ENCODE measurements around the gene CYB561D1. TPM values are rescaled to one million over a fixed set of nuclear protein-coding genes. Genes with fewer than 3 reads are reported as not detected.

CYB561D1 gene
- total RNA-seq, 1 donor: 10.5 TPM

DNA sequence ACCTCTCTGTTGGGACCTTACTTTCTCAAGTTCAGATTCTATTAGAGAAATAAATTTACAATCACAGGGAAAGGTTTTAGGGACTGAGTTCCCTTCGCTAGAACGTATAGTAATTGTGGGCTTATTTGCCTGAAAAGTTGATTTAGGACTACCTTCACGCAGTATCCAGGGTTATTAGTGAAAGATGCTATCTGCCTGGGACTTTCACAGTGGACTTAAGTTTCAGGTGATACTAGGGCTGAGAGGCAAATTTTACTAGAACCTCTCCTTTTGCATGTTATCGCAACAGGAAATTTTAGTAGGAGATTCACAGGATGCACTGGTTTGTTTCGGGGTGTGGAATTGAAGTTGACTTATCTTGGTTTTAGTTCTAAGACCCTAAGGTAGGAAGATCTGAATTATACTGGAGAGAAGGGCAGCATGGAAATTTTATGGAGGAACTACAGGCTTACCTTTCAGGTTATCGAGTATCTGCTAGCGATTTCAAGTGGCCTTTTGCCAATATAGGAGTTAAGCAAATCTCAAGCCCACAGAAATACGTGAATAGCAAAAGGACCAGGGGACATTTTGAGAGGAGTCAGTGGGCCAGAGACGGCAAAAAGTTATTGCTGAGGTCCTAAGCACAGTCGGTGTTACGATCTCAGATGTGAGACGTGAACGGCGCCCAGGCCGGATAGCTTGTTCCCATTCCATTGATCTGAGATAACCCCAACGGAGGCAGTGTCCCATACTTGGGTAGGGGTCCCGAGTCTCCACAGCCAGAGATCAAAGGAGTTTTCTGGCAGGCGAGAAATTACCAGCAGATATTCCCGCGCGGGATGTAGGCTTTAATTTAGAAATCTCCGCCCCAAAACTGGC, 53.8 kb downstream of the CYB561D1 start:
- peaks cover 32% of the 10 kb centered on the region for H4K20me1 ChIP-seq (ENCODE audit: insufficient read depth, low read length)
- no peaks in the 10 kb centered on the region for H3K27me3 ChIP-seq (ENCODE audit: insufficient read depth, low read length)
- peaks cover 23% of the 10 kb centered on the region for H3K4me1 ChIP-seq (ENCODE audit: insufficient read depth, low read length)
- H3K36me3 ChIP-seq (ENCODE audit: insufficient read depth, low read length): no peaks in the 10 kb centered on the region
- TF ChIP-seq CTCF (IDR thresholded peaks at IDR 0.05; ENCODE audit: extremely low read depth, low read depth, low read length): no peak
- peaks cover 58% of the 10 kb centered on the region for H3K79me2 ChIP-seq (ENCODE audit: insufficient read depth, low read length)
- peak overlapping the region; percentile 93 for H2AFZ ChIP-seq (ENCODE audit: low read length)
- H3K27ac ChIP-seq (ENCODE audit: low read depth, low read length): peak overlapping the region; percentile 95
- H3K9me3 ChIP-seq (ENCODE audit: low read depth, low read length): no peaks in the 10 kb centered on the region
- peak overlapping the region; percentile 97 for H3K4me3 ChIP-seq (ENCODE audit: insufficient read depth, low read length)
- DNase-seq (ENCODE audit: insufficient read length, low spot score, missing footprints): peak; percentile 56
- H3K4me2 ChIP-seq (ENCODE audit: insufficient read depth, low read length): peak overlapping the region; percentile 90

GRCh38 chr1:109548321-109549267, 54.7 kb downstream of the CYB561D1 start, which contains the start of gene GNAI3:
GNAI3 (plus strand) TSS chr1:109548615; CDS start chr1:109548721, 106 bp downstream.
- peak; percentile 95 for DNase-seq (ENCODE audit: insufficient read length, low spot score, missing footprints)
- Histone ChIP-seq H3K4me1 (ENCODE audit: insufficient read depth, low read length) (peaks cover 23% of the 10 kb centered on the region), H2AFZ (ENCODE audit: low read length) (peak within 1 kb of the TSS; percentile 93), H3K27me3 (ENCODE audit: insufficient read depth, low read length) (no peaks in the 10 kb centered on the region), H3K79me2 (ENCODE audit: insufficient read depth, low read length) (peaks cover 67% of the 10 kb centered on the region), H3K4me3 (ENCODE audit: insufficient read depth, low read length) (peak within 1 kb of the TSS; percentile 97), H3K36me3 (ENCODE audit: insufficient read depth, low read length) (no peaks in the 10 kb centered on the region), H3K9me3 (ENCODE audit: low read depth, low read length) (no peaks in the 10 kb centered on the region), H3K4me2 (ENCODE audit: insufficient read depth, low read length) (peak within 1 kb of the TSS; percentile 90), H4K20me1 (ENCODE audit: insufficient read depth, low read length) (peaks cover 40% of the 10 kb centered on the region), H3K27ac (ENCODE audit: low read depth, low read length) (peak within 1 kb of the TSS; percentile 95)
- no peak for TF ChIP-seq CTCF (IDR thresholded peaks at IDR 0.05; ENCODE audit: extremely low read depth, low read depth, low read length)

Other genes starting within 250 kb of the CYB561D1 start
- gene CELSR2, start 244.6 kb upstream of the CYB561D1 start, total RNA-seq: 1.4 and 1.5 TPM in 2 replicates
- 5.4 and 5.9 TPM in 2 replicates for gene PSRC1, start 210.9 kb upstream of the CYB561D1 start, total RNA-seq
- not detected in 2 replicates for gene MYBPHL, start 187.1 kb upstream of the CYB561D1 start, total RNA-seq
- 45.1 and 48.5 TPM in 2 replicates for gene SORT1, start 96.2 kb upstream of the CYB561D1 start, total RNA-seq
- gene PSMA5, start 67.6 kb upstream of the CYB561D1 start, total RNA-seq: 41.5 and 45.6 TPM in 2 replicates
- gene SYPL2, start 27.5 kb upstream of the CYB561D1 start, total RNA-seq: 0.88 and 1.8 TPM in 2 replicates
- 1.8 and 3.5 TPM in 2 replicates for gene ATXN7L2, start 10.2 kb upstream of the CYB561D1 start, total RNA-seq
- 2.1 and 2.5 TPM in 2 replicates for gene AMIGO1, start 15.6 kb downstream of the CYB561D1 start, total RNA-seq
- gene GPR61, start 45.8 kb downstream of the CYB561D1 start, total RNA-seq: not detected in 2 replicates
- gene GNAI3, start 54.5 kb downstream of the CYB561D1 start, total RNA-seq: 14.1 and 15.0 TPM in 2 replicates
- 0.29 and 0.72 TPM in 2 replicates for gene GNAT2, start 125.5 kb downstream of the CYB561D1 start, total RNA-seq
- gene AMPD2, start 125.7 kb downstream of the CYB561D1 start, total RNA-seq: 55.4 and 59.4 TPM in 2 replicates
- gene GSTM4, start 162.0 kb downstream of the CYB561D1 start, total RNA-seq: 9.4 and 13.8 TPM in 2 replicates
- gene GSTM2, start 174.0 kb downstream of the CYB561D1 start, total RNA-seq: 14.8 and 16.2 TPM in 2 replicates
- gene GSTM1, start 193.7 kb downstream of the CYB561D1 start, total RNA-seq: not detected in 2 replicates
- 2.1 and 4.3 TPM in 2 replicates for gene GSTM5, start 218.2 kb downstream of the CYB561D1 start, total RNA-seq
- 49.9 and 50.1 TPM in 2 replicates for gene GSTM3, start 246.9 kb downstream of the CYB561D1 start, total RNA-seq

All from osteoblast (primary cell).